Frontal cortex (tissue), 4 donors: Measurements from ENCODE around the gene LRRTM4. TPM values are rescaled to one million over a fixed set of nuclear protein-coding genes. Genes with fewer than 3 reads are reported as not detected.
"Not testable (repeated sequence)": the region's sequence is repeated elsewhere in the genome, so short reads cannot be mapped to it uniquely, and the experiment has no call there.

Experiments
- DNase-seq, 2 donors: peaks; one replicate each; pipeline ENCODE4 v3.0.0; 2012; ENCODE audit warnings: low spot score in 2 of 2
- FAIRE-seq: peaks from 2 replicates; lab custom pipeline; 2012; peaks lifted over from hg19 to GRCh38; lab: Jason Lieb, UNC
- small RNA-seq: library from RNA; depleted of rRNA; stranded (forward); fragments of <200 nt; gene quantifications from one replicate; pipeline ENCODE3, GENCODE V24; 2014
- total RNA-seq: library from RNA; depleted of rRNA; stranded (reverse); fragments of >200 nt; gene quantifications from one replicate; pipeline ENCODE4 v1.2.3, GENCODE V29; 2014
- donor health status: control.
- donor health status: control.
- donor health status: control.

The LRRTM4 gene
- total RNA-seq, 1 donor from 2014 or later: 46.1 TPM

- DNase-seq: no peak
- no peak for FAIRE-seq
Measured at GRCh38 chr2:76713312-76713711, 808.9 kb downstream of the LRRTM4 start.

- no peak for FAIRE-seq
- no peak for DNase-seq
Measured at GRCh38 chr2:76711490-76711889, 810.7 kb downstream of the LRRTM4 start.

GRCh38 chr2:76700894-76701293 is 821.3 kb downstream of the LRRTM4 start:
- DNase-seq: no peak
- FAIRE-seq: no peak

GRCh38 chr2:76697998-76698713 is 824.0 kb downstream of the LRRTM4 start:
- not testable (repeated sequence) for FAIRE-seq

More at GRCh38 chr2:76697998-76698713, 824.0 kb downstream of the LRRTM4 start:
- DNase-seq: not testable (repeated sequence)

Small RNA genes lying within 50 kb of the gene (small RNA-seq; reads per million reads assigned to genes)
- not detected for gene RNA5SP98
